ENCODE results near the gene VAMP1. TPM values are rescaled to one million over a fixed set of nuclear protein-coding genes. Genes with fewer than 3 reads are reported as not detected.
"Not testable (repeated sequence)": the region's sequence is repeated elsewhere in the genome, so short reads cannot be mapped to it uniquely, and the experiment has no call there.

VAMP1 gene
- total and polyA plus RNA-seq, 2 donors from 2014 or later = 4.9 to 13.2 TPM

GRCh38 chr12:6489449-6489848, 19.0 kb upstream of the VAMP1 start:
- Histone ChIP-seq H3K36me3 (ENCODE audit: control insufficient read depth in 2 of 3, insufficient read depth in 3 of 3, low read length in 3 of 3) (peaks cover 2 to 6% (median 2%) of the 10 kb centered on the region in 3 donors), H3K4me1 (ENCODE audit: control insufficient read depth in 2 of 3, insufficient read depth in 2 of 3, low read depth in 1 of 3, low read length in 3 of 3) (peaks cover 1 to 5% (median 2%) of the 10 kb centered on the region in 3 donors), H3K4me3 (ENCODE audit: low read length in 3 of 3) (no peak overlapping the region), H3K27me3 (ENCODE audit: control insufficient read depth, insufficient read depth, low read length) (no peaks in the 10 kb centered on the region), H3K9ac (ENCODE audit: low read length in 3 of 3) (no peak overlapping the region), H3K27ac (ENCODE audit: low read depth in 2 of 2, low read length in 2 of 2) (no peak overlapping the region), H3K9me3 (ENCODE audit: control insufficient read depth in 2 of 3, insufficient read depth in 1 of 3, low read length in 3 of 3) (no peaks in the 10 kb centered on the region)
- intact Hi-C loops (cut with DNase I) = no loop called here
- DNase-seq = no peak
- FAIRE-seq = no peak
- no peak for TF ChIP-seq CTCF (IDR thresholded peaks at IDR 0.05; ENCODE audit: borderline replicate concordance, extremely low read depth, insufficient read depth)

- intact Hi-C loops (cut with DNase I) = no loop called here
- Histone ChIP-seq H3K9me3 (ENCODE audit: control insufficient read depth in 2 of 3, insufficient read depth in 1 of 3, low read length in 3 of 3) (no peaks in the 10 kb centered on the region), H3K4me1 (ENCODE audit: control insufficient read depth in 2 of 3, insufficient read depth in 2 of 3, low read depth in 1 of 3, low read length in 3 of 3) (peaks cover 0 to 3% (median 0%) of the 10 kb centered on the region in 3 donors), H3K27me3 (ENCODE audit: control insufficient read depth, insufficient read depth, low read length) (no peaks in the 10 kb centered on the region), H3K4me3 (ENCODE audit: low read length in 3 of 3) (no peak overlapping the region), H3K27ac (ENCODE audit: low read depth in 2 of 2, low read length in 2 of 2) (no peak overlapping the region), H3K9ac (ENCODE audit: low read length in 3 of 3) (no peak overlapping the region), H3K36me3 (ENCODE audit: control insufficient read depth in 2 of 3, insufficient read depth in 3 of 3, low read length in 3 of 3) (peaks cover 2 to 6% (median 2%) of the 10 kb centered on the region in 3 donors)
- FAIRE-seq (no peak), DNase-seq (no peak)
- TF ChIP-seq CTCF (IDR thresholded peaks at IDR 0.05; ENCODE audit: borderline replicate concordance, extremely low read depth, insufficient read depth) = no peak
Measured at GRCh38 chr12:6488240-6488639, 17.8 kb upstream of the VAMP1 start.

GRCh38 chr12:6478416-6478815, 7.9 kb upstream of the VAMP1 start:
- intact Hi-C loops (cut with DNase I) = no loop called here
- H3K9me3 ChIP-seq (ENCODE audit: control insufficient read depth in 2 of 3, insufficient read depth in 1 of 3, low read length in 3 of 3) = no peaks in the 10 kb centered on the region
- H3K27me3 ChIP-seq (ENCODE audit: control insufficient read depth, insufficient read depth, low read length) = no peaks in the 10 kb centered on the region
- DNase-seq (no peak), FAIRE-seq (no peak)
- H3K36me3 ChIP-seq (ENCODE audit: control insufficient read depth in 2 of 3, insufficient read depth in 3 of 3, low read length in 3 of 3) = no peaks in the 10 kb centered on the region
- TF ChIP-seq CTCF (IDR thresholded peaks at IDR 0.05; ENCODE audit: borderline replicate concordance, extremely low read depth, insufficient read depth) = no peak
- no peak overlapping the region for H3K9ac ChIP-seq (ENCODE audit: low read length in 3 of 3)
- H3K4me3 ChIP-seq (ENCODE audit: low read length in 3 of 3) = no peak overlapping the region
- H3K27ac ChIP-seq (ENCODE audit: low read depth in 2 of 2, low read length in 2 of 2) = no peak overlapping the region
- H3K4me1 ChIP-seq (ENCODE audit: control insufficient read depth in 2 of 3, insufficient read depth in 2 of 3, low read depth in 1 of 3, low read length in 3 of 3) = no peaks in the 10 kb centered on the region

GRCh38 chr12:6477601-6478377, 7.3 kb upstream of the VAMP1 start:
- H3K4me3 ChIP-seq (ENCODE audit: low read length in 3 of 3); intact Hi-C loops (cut with DNase I); FAIRE-seq; H3K9ac ChIP-seq (ENCODE audit: low read length in 3 of 3); DNase-seq; H3K4me1 ChIP-seq (ENCODE audit: control insufficient read depth in 2 of 3, insufficient read depth in 2 of 3, low read depth in 1 of 3, low read length in 3 of 3); H3K27me3 ChIP-seq (ENCODE audit: control insufficient read depth, insufficient read depth, low read length); H3K36me3 ChIP-seq (ENCODE audit: control insufficient read depth in 2 of 3, insufficient read depth in 3 of 3, low read length in 3 of 3); H3K27ac ChIP-seq (ENCODE audit: low read depth in 2 of 2, low read length in 2 of 2); H3K9me3 ChIP-seq (ENCODE audit: control insufficient read depth in 2 of 3, insufficient read depth in 1 of 3, low read length in 3 of 3): not testable (repeated sequence)
